ENCODE results near the gene AP2B1. TPM values are rescaled to one million over a fixed set of nuclear protein-coding genes. Genes with fewer than 3 reads are reported as not detected.

Gene AP2B1
- total RNA-seq, 1 experiment from 2014 or later, result 198 TPM

DNA sequence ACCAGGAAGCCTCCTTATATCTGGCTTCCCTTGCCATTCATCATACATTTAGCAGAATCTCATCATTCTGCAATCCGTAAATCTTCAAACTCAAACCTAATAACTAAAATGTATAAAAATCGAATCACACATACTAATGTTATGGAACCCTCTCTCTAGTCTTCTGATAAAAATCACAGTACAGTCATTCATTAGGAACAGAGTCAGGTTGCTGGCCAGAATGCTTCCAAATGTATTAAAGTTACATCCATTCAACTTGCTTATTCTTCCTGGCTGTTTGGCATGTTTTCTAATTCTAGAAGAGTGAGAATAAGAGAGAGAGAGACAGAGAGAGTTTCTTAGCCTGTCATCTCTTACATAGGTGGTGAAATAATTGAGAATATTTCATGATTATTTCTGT lies 127.9 kb downstream of the AP2B1 start:
- CTCF ChIA-PET, result no interaction called here
- H4K20me1 ChIP-seq (ENCODE audit: insufficient read depth), result no peaks in the 10 kb centered on the region
- H3K9me3 ChIP-seq (ENCODE audit: control insufficient read depth in 1 of 2, insufficient read depth in 1 of 2, low read depth in 1 of 2, low read length in 2 of 2), result no peaks in the 10 kb centered on the region
- POLR2A ChIA-PET, result no interaction called here
- no peak overlapping the region for H3K4me3 ChIP-seq (replicated peaks in 1 of 2; ENCODE audit: low read depth in 1 of 2, low read length in 2 of 2)
- H3K9me2 ChIP-seq (ENCODE audit: insufficient read depth), result no peaks in the 10 kb centered on the region
- RAD21 ChIA-PET (ENCODE audit: low non-redundant PET in 1 of 2, low total read pairs in 2 of 2, uncharacterized antibody in 2 of 2, unreplicated experiment in 2 of 2), result no interaction called here
- peaks cover 14 to 30% of the 10 kb centered on the region in 2 experiments; a peak in 3 of 4 replicates for H3K36me3 ChIP-seq (ENCODE audit: control insufficient read depth in 1 of 2, insufficient read depth in 2 of 2, low read length in 2 of 2)
- H3K9ac ChIP-seq (ENCODE audit: low read length), result no peak overlapping the region
- no peaks in the 10 kb centered on the region for H3K79me2 ChIP-seq (ENCODE audit: insufficient read depth, low read length)
- DNase-seq (ENCODE audit: low read depth, low spot score), result no peak
- H3K27ac ChIP-seq (ENCODE audit: low read depth, low read length), result no peak overlapping the region
- no peaks in the 10 kb centered on the region for H3K27me3 ChIP-seq (ENCODE audit: insufficient read depth, low read length)
- TF ChIP-seq ZNF274 (IDR thresholded peaks at IDR 0.05; ENCODE audit: low read depth, low read length) (no peak), TCF7L2 (IDR thresholded peaks at IDR 0.05; ENCODE audit: borderline replicate concordance, extremely low read depth, insufficient read depth, insufficient read length) (no peak), SRF (IDR thresholded peaks at IDR 0.05; ENCODE audit: low read depth) (no peak), ELF1 (IDR thresholded peaks at IDR 0.05; ENCODE audit: borderline replicate concordance, low read depth) (no peak), SP1 (IDR thresholded peaks at IDR 0.05; ENCODE audit: low read depth) (no peak), RAD21 (IDR thresholded peaks at IDR 0.05; ENCODE audit: low read depth) (no peak), CBX3 (IDR thresholded peaks at IDR 0.05; ENCODE audit: low read depth) (no peak), YY1 (IDR thresholded peaks at IDR 0.05; ENCODE audit: extremely low read depth, insufficient replicate concordance, low read depth, low read length) (no peak), EZH2phosphoT487 (IDR thresholded peaks at IDR 0.05; ENCODE audit: borderline replicate concordance) (no peak), ZFX (IDR thresholded peaks at IDR 0.05) (no peak)
- TF ChIP-seq, protein P1, sequence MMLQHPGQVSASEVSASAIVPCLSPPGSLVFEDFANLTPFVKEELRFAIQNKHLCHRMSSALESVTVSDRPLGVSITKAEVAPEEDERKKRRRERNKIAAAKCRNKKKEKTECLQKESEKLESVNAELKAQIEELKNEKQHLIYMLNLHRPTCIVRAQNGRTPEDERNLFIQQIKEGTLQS (IDR thresholded peaks at IDR 0.05), result no peak
- TF ChIP-seq, protein P2, sequence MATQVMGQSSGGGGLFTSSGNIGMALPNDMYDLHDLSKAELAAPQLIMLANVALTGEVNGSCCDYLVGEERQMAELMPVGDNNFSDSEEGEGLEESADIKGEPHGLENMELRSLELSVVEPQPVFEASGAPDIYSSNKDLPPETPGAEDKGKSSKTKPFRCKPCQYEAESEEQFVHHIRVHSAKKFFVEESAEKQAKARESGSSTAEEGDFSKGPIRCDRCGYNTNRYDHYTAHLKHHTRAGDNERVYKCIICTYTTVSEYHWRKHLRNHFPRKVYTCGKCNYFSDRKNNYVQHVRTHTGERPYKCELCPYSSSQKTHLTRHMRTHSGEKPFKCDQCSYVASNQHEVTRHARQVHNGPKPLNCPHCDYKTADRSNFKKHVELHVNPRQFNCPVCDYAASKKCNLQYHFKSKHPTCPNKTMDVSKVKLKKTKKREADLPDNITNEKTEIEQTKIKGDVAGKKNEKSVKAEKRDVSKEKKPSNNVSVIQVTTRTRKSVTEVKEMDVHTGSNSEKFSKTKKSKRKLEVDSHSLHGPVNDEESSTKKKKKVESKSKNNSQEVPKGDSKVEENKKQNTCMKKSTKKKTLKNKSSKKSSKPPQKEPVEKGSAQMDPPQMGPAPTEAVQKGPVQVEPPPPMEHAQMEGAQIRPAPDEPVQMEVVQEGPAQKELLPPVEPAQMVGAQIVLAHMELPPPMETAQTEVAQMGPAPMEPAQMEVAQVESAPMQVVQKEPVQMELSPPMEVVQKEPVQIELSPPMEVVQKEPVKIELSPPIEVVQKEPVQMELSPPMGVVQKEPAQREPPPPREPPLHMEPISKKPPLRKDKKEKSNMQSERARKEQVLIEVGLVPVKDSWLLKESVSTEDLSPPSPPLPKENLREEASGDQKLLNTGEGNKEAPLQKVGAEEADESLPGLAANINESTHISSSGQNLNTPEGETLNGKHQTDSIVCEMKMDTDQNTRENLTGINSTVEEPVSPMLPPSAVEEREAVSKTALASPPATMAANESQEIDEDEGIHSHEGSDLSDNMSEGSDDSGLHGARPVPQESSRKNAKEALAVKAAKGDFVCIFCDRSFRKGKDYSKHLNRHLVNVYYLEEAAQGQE (IDR thresholded peaks at IDR 0.05; ENCODE audit: low read depth), result no peak
- TF ChIP-seq, protein P3, sequence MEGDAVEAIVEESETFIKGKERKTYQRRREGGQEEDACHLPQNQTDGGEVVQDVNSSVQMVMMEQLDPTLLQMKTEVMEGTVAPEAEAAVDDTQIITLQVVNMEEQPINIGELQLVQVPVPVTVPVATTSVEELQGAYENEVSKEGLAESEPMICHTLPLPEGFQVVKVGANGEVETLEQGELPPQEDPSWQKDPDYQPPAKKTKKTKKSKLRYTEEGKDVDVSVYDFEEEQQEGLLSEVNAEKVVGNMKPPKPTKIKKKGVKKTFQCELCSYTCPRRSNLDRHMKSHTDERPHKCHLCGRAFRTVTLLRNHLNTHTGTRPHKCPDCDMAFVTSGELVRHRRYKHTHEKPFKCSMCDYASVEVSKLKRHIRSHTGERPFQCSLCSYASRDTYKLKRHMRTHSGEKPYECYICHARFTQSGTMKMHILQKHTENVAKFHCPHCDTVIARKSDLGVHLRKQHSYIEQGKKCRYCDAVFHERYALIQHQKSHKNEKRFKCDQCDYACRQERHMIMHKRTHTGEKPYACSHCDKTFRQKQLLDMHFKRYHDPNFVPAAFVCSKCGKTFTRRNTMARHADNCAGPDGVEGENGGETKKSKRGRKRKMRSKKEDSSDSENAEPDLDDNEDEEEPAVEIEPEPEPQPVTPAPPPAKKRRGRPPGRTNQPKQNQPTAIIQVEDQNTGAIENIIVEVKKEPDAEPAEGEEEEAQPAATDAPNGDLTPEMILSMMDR (IDR thresholded peaks at IDR 0.05 in 2 of 3, conservative IDR thresholded peaks at IDR 0.05 in 1 of 3; ENCODE audit: borderline replicate concordance in 1 of 3, insufficient read depth in 1 of 3, low read depth in 2 of 3, low read length in 2 of 3), result no peak
- H3K4me2 ChIP-seq (ENCODE audit: low read length), result no peak overlapping the region
- no peak overlapping the region for H2AFZ ChIP-seq (ENCODE audit: low read depth, low read length, poor library complexity, severe bottlenecking)
- no TSS peak for BruUV-seq (replicated peaks)
- H3K4me1 ChIP-seq (ENCODE audit: control insufficient read depth in 1 of 2, insufficient read depth in 2 of 2, low read length in 2 of 2), result no peaks in the 10 kb centered on the region
- ATAC-seq, result no peak
- intact Hi-C loops (cut with micrococcal nuclease), result no loop called here
